ENCODE data around the gene PRDM16. TPM values are rescaled to one million over a fixed set of nuclear protein-coding genes. Genes with fewer than 3 reads are reported as not detected.

PRDM16 gene
- total RNA-seq, 2 experiments from 2014 or later, result 0.18 to 0.21 TPM

GRCh38 chr1:3124246-3124645, 55.2 kb downstream of the PRDM16 start:
- Mint-ChIP-seq H3K9me3 (ENCODE audit: insufficient read depth) (no peaks in the 10 kb centered on the region), H3K4me3 (no peak overlapping the region), H3K27me3 (ENCODE audit: low read depth) (no peaks in the 10 kb centered on the region), H3K27ac (no peak overlapping the region), H3K36me3 (ENCODE audit: low read depth) (no peaks in the 10 kb centered on the region), H3K4me1 (ENCODE audit: low read depth) (no peaks in the 10 kb centered on the region)
- ATAC-seq (no peak), DNase-seq (no peak)
- CTCF ChIA-PET, result no interaction called here
- POLR2A ChIA-PET, result no interaction called here

- H3K4me1 Mint-ChIP-seq (ENCODE audit: low read depth), result no peaks in the 10 kb centered on the region
- H3K27me3 Mint-ChIP-seq (ENCODE audit: low read depth), result no peaks in the 10 kb centered on the region
- ATAC-seq (no peak), DNase-seq (no peak)
- ChIA-PET CTCF (no interaction called here), POLR2A (no interaction called here)
- H3K36me3 Mint-ChIP-seq (ENCODE audit: low read depth), result no peaks in the 10 kb centered on the region
- no peak overlapping the region for H3K4me3 Mint-ChIP-seq
- no peak overlapping the region for H3K27ac Mint-ChIP-seq
- no peaks in the 10 kb centered on the region for H3K9me3 Mint-ChIP-seq (ENCODE audit: insufficient read depth)
Measured at GRCh38 chr1:3125078-3125477, 56.1 kb downstream of the PRDM16 start.

- Mint-ChIP-seq H3K9me3 (ENCODE audit: insufficient read depth) (no peaks in the 10 kb centered on the region), H3K27me3 (ENCODE audit: low read depth) (no peaks in the 10 kb centered on the region), H3K4me1 (ENCODE audit: low read depth) (no peaks in the 10 kb centered on the region), H3K36me3 (ENCODE audit: low read depth) (no peaks in the 10 kb centered on the region), H3K4me3 (no peak overlapping the region), H3K27ac (no peak overlapping the region)
- POLR2A ChIA-PET, result no interaction called here
- no peak for DNase-seq
- no peak for ATAC-seq
- CTCF ChIA-PET, result no interaction called here
Measured at GRCh38 chr1:3125546-3126368, 56.8 kb downstream of the PRDM16 start.

- H3K9me3 Mint-ChIP-seq (ENCODE audit: insufficient read depth), result no peaks in the 10 kb centered on the region
- ChIA-PET POLR2A (no interaction called here), CTCF (no interaction called here)
- no peak for DNase-seq
- no peak for ATAC-seq
- H3K4me3 Mint-ChIP-seq, result no peak overlapping the region
- no peaks in the 10 kb centered on the region for H3K4me1 Mint-ChIP-seq (ENCODE audit: low read depth)
- no peaks in the 10 kb centered on the region for H3K36me3 Mint-ChIP-seq (ENCODE audit: low read depth)
- no peak overlapping the region for H3K27ac Mint-ChIP-seq
- no peaks in the 10 kb centered on the region for H3K27me3 Mint-ChIP-seq (ENCODE audit: low read depth)
Measured at GRCh38 chr1:3126756-3127678, 58.0 kb downstream of the PRDM16 start.

- DNase-seq, result no peak
- Mint-ChIP-seq H3K27ac (no peak overlapping the region), H3K4me3 (no peak overlapping the region), H3K36me3 (ENCODE audit: low read depth) (no peaks in the 10 kb centered on the region), H3K9me3 (ENCODE audit: insufficient read depth) (no peaks in the 10 kb centered on the region), H3K4me1 (ENCODE audit: low read depth) (no peaks in the 10 kb centered on the region), H3K27me3 (ENCODE audit: low read depth) (no peaks in the 10 kb centered on the region)
- ChIA-PET CTCF (no interaction called here), POLR2A (no interaction called here)
- ATAC-seq, result no peak
Measured at GRCh38 chr1:3127738-3128137, 58.7 kb downstream of the PRDM16 start.

- ATAC-seq, result no peak
- no peaks in the 10 kb centered on the region for H3K4me1 Mint-ChIP-seq (ENCODE audit: low read depth)
- no peak overlapping the region for H3K4me3 Mint-ChIP-seq
- ChIA-PET POLR2A (no interaction called here), CTCF (no interaction called here)
- no peak for DNase-seq
- no peaks in the 10 kb centered on the region for H3K9me3 Mint-ChIP-seq (ENCODE audit: insufficient read depth)
- H3K36me3 Mint-ChIP-seq (ENCODE audit: low read depth), result no peaks in the 10 kb centered on the region
- H3K27me3 Mint-ChIP-seq (ENCODE audit: low read depth), result no peaks in the 10 kb centered on the region
- H3K27ac Mint-ChIP-seq, result no peak overlapping the region
Measured at GRCh38 chr1:3128431-3129132, 59.6 kb downstream of the PRDM16 start.

- DNase-seq (no peak), ATAC-seq (no peak)
- Mint-ChIP-seq H3K9me3 (ENCODE audit: insufficient read depth) (no peaks in the 10 kb centered on the region), H3K27me3 (ENCODE audit: low read depth) (no peaks in the 10 kb centered on the region), H3K4me1 (ENCODE audit: low read depth) (no peaks in the 10 kb centered on the region), H3K4me3 (no peak overlapping the region), H3K36me3 (ENCODE audit: low read depth) (no peaks in the 10 kb centered on the region), H3K27ac (no peak overlapping the region)
- POLR2A ChIA-PET, result no interaction called here
- CTCF ChIA-PET, result no interaction called here
Measured at GRCh38 chr1:3129133-3129490, 60.1 kb downstream of the PRDM16 start.

- no peaks in the 10 kb centered on the region for H3K4me1 Mint-ChIP-seq (ENCODE audit: low read depth)
- no peak overlapping the region for H3K27ac Mint-ChIP-seq
- no peak overlapping the region for H3K4me3 Mint-ChIP-seq
- H3K27me3 Mint-ChIP-seq (ENCODE audit: low read depth), result no peaks in the 10 kb centered on the region
- no peaks in the 10 kb centered on the region for H3K36me3 Mint-ChIP-seq (ENCODE audit: low read depth)
- H3K9me3 Mint-ChIP-seq (ENCODE audit: insufficient read depth), result no peaks in the 10 kb centered on the region
- ChIA-PET CTCF (no interaction called here), POLR2A (no interaction called here)
- DNase-seq (no peak), ATAC-seq (no peak)
Measured at GRCh38 chr1:3130268-3130667, 61.3 kb downstream of the PRDM16 start.

- CTCF ChIA-PET, result no interaction called here
- DNase-seq, result no peak
- Mint-ChIP-seq H3K36me3 (ENCODE audit: low read depth) (no peaks in the 10 kb centered on the region), H3K27me3 (ENCODE audit: low read depth) (no peaks in the 10 kb centered on the region), H3K27ac (no peak overlapping the region), H3K9me3 (ENCODE audit: insufficient read depth) (no peaks in the 10 kb centered on the region), H3K4me3 (no peak overlapping the region), H3K4me1 (ENCODE audit: low read depth) (no peaks in the 10 kb centered on the region)
- no peak for ATAC-seq
- POLR2A ChIA-PET, result no interaction called here
Measured at GRCh38 chr1:3132660-3133059, 63.7 kb downstream of the PRDM16 start.

GRCh38 chr1:3133686-3134085, 64.7 kb downstream of the PRDM16 start:
- no peak overlapping the region for H3K4me3 Mint-ChIP-seq
- POLR2A ChIA-PET, result no interaction called here
- ATAC-seq, result no peak
- H3K4me1 Mint-ChIP-seq (ENCODE audit: low read depth), result no peaks in the 10 kb centered on the region
- CTCF ChIA-PET, result no interaction called here
- H3K36me3 Mint-ChIP-seq (ENCODE audit: low read depth), result no peaks in the 10 kb centered on the region
- H3K9me3 Mint-ChIP-seq (ENCODE audit: insufficient read depth), result no peaks in the 10 kb centered on the region
- H3K27ac Mint-ChIP-seq, result no peak overlapping the region
- no peaks in the 10 kb centered on the region for H3K27me3 Mint-ChIP-seq (ENCODE audit: low read depth)
- no peak for DNase-seq

- CTCF ChIA-PET, result no interaction called here
- no peak overlapping the region for H3K4me3 Mint-ChIP-seq
- H3K4me1 Mint-ChIP-seq (ENCODE audit: low read depth), result no peaks in the 10 kb centered on the region
- ATAC-seq (no peak), DNase-seq (no peak)
- no peaks in the 10 kb centered on the region for H3K27me3 Mint-ChIP-seq (ENCODE audit: low read depth)
- no peaks in the 10 kb centered on the region for H3K36me3 Mint-ChIP-seq (ENCODE audit: low read depth)
- no peaks in the 10 kb centered on the region for H3K9me3 Mint-ChIP-seq (ENCODE audit: insufficient read depth)
- H3K27ac Mint-ChIP-seq, result no peak overlapping the region
- POLR2A ChIA-PET, result no interaction called here
Measured at GRCh38 chr1:3134381-3135072, 65.5 kb downstream of the PRDM16 start.

Measured in activated CD8-positive, alpha-beta T cell treated with anti-CD3 and anti-CD28 coated beads, Interleukin-2, amount 10 ng/mL, durations not matched to agents 7 days and 5 days (primary cell).